ENCODE measurements around the gene BAIAP2.

- TF ChIP-seq, protein P1, sequence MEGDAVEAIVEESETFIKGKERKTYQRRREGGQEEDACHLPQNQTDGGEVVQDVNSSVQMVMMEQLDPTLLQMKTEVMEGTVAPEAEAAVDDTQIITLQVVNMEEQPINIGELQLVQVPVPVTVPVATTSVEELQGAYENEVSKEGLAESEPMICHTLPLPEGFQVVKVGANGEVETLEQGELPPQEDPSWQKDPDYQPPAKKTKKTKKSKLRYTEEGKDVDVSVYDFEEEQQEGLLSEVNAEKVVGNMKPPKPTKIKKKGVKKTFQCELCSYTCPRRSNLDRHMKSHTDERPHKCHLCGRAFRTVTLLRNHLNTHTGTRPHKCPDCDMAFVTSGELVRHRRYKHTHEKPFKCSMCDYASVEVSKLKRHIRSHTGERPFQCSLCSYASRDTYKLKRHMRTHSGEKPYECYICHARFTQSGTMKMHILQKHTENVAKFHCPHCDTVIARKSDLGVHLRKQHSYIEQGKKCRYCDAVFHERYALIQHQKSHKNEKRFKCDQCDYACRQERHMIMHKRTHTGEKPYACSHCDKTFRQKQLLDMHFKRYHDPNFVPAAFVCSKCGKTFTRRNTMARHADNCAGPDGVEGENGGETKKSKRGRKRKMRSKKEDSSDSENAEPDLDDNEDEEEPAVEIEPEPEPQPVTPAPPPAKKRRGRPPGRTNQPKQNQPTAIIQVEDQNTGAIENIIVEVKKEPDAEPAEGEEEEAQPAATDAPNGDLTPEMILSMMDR (IDR thresholded peaks at IDR 0.05; ENCODE audit: poor library complexity), result no peak
- TF ChIP-seq EZH2 (IDR thresholded peaks at IDR 0.05; ENCODE audit: borderline replicate concordance) (no peak), EZH2phosphoT487 (IDR thresholded peaks at IDR 0.05; ENCODE audit: low read depth, severe bottlenecking, unreplicated experiment) (no peak)
Measured at GRCh38 chr17:81071761-81072741, 37.1 kb downstream of the BAIAP2 start.

All from hepatocyte (in vitro differentiated cells).